Measurements from ENCODE around the gene KIRREL3. TPM values are rescaled to one million over a fixed set of nuclear protein-coding genes. Genes with fewer than 3 reads are reported as not detected.
A peak's percentile ranks its signal among the peaks of the same experiment; 100 is the strongest.

KIRREL3 gene
- total and polyA plus RNA-seq, 2 of the 4 experiments (the other 2 are of a cell fraction): 10.9 to 15.9 TPM

GRCh38 chr11:127003260-127003981, 2.9 kb upstream of the KIRREL3 start:
- Histone ChIP-seq H3K27ac (ENCODE audit: insufficient read depth, low read length) (no peak overlapping the region; the same call in 1 of the 2 replicates), H3K36me3 (ENCODE audit: control insufficient read depth, insufficient read depth, low read length) (no peaks in the 10 kb centered on the region), H4K5ac (ENCODE audit: low read depth, low read length) (no peak overlapping the region), H3K18ac (ENCODE audit: low read depth, low read length) (no peak overlapping the region), H3K4me3 (ENCODE audit: insufficient read depth, low read depth, low read length) (peak overlapping the region; percentile 41), H3K14ac (replicated peaks; ENCODE audit: low read depth, low read length) (no peak overlapping the region), H3K27me3 (ENCODE audit: control insufficient read depth, insufficient read depth, low read length) (peaks cover 5% of the 10 kb centered on the region), H3K79me1 (ENCODE audit: low read depth in 1 of 2, low read length in 2 of 2) (peaks cover 16 to 25% of the 10 kb centered on the region in 2 experiments), H3K23ac (ENCODE audit: low read depth, low read length) (no peak overlapping the region), H4K8ac (ENCODE audit: low read depth in 2 of 2, low read length in 2 of 2) (no peak overlapping the region), H3K9me3 (ENCODE audit: control insufficient read depth, insufficient read depth, low read length) (no peaks in the 10 kb centered on the region), H2AFZ (replicated peaks; ENCODE audit: low read length, poor library complexity) (peak overlapping the region; percentile 86), H3K4me1 (ENCODE audit: control insufficient read depth, insufficient read depth, low read length) (peaks cover 13% of the 10 kb centered on the region), H2BK5ac (ENCODE audit: low read depth, low read length, poor library complexity, severe bottlenecking) (no peak overlapping the region), H2BK20ac (ENCODE audit: low read depth, low read length) (no peak overlapping the region), H2AK5ac (ENCODE audit: low read depth, low read length) (no peak overlapping the region), H3K9me1 (ENCODE audit: insufficient read depth, low read length) (0 out of 2 replicates have a peak, but pooled peaks cover under 1% of the 10 kb centered on the region), H3K4me2 (ENCODE audit: low read depth, low read length) (peak overlapping the region; percentile 64), H2BK120ac (ENCODE audit: low read depth, low read length) (peak overlapping the region; percentile 12), H3K4ac (ENCODE audit: low read depth, low read length) (peak overlapping the region; percentile 3; the same call in 1 of the 2 replicates), H4K91ac (ENCODE audit: insufficient read depth, low read depth, low read length) (no peak overlapping the region), H2AK9ac (replicated peaks; ENCODE audit: low read depth, low read length, poor library complexity) (peak overlapping the region; percentile 18), H2BK15ac (ENCODE audit: low read depth, low read length) (no peak overlapping the region), H4K20me1 (ENCODE audit: insufficient read depth, low read length) (no peaks in the 10 kb centered on the region), H3K9ac (ENCODE audit: low read depth, low read length) (peak overlapping the region; percentile 15; the same call in 1 of the 2 replicates), H3K56ac (ENCODE audit: extremely low read depth, insufficient read depth, low read length) (no peak overlapping the region)
- ChIA-PET CTCF (interaction anchor here (0.6 kb wide), 1 partner anchor 1172 kb away, joined by 3 read pairs; no protein-coding TSS in a partner anchor), POLR2A (ENCODE audit: unreplicated experiment) (interaction anchor here (0.6 kb wide), 1 partner anchor 347 kb away, joined by 6 read pairs; no protein-coding TSS in a partner anchor)
- BruUV-seq (replicated peaks): no TSS peak
- DNase-seq: peak; percentile 58
- WGBS, 2 experiments (ENCODE audit: extremely low coverage in 2 of 2, insufficient read length in 1 of 2): 4% methylated on average over 18 of the region's 62 CpGs; no CpG with 5 or more reads in 1 of the 2 experiments
- TF ChIP-seq CHD1 (IDR thresholded peaks at IDR 0.05; ENCODE audit: low read depth, low read length): no peak
- TF ChIP-seq SMC3 (IDR thresholded peaks at IDR 0.05; ENCODE audit: low read depth, low read length): peak; percentile 33
- TF ChIP-seq MAZ (IDR thresholded peaks at IDR 0.05; ENCODE audit: borderline replicate concordance, low read depth, low read length): peak; percentile 90
- no peak for TF ChIP-seq MAFK (IDR thresholded peaks at IDR 0.05; ENCODE audit: low read depth, low read length)
- TF ChIP-seq MXI1 (IDR thresholded peaks at IDR 0.05; ENCODE audit: borderline replicate concordance, low read depth, low read length): no peak
- no peak for TF ChIP-seq NFE2L2 (IDR thresholded peaks at IDR 0.05; ENCODE audit: low read depth, low read length)
- peak; percentile 9 for TF ChIP-seq CTCF (conservative IDR thresholded peaks at IDR 0.05; ENCODE audit: low read depth, low read length)
- TF ChIP-seq, protein P1, sequence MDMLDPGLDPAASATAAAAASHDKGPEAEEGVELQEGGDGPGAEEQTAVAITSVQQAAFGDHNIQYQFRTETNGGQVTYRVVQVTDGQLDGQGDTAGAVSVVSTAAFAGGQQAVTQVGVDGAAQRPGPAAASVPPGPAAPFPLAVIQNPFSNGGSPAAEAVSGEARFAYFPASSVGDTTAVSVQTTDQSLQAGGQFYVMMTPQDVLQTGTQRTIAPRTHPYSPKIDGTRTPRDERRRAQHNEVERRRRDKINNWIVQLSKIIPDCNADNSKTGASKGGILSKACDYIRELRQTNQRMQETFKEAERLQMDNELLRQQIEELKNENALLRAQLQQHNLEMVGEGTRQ (IDR thresholded peaks at IDR 0.05; ENCODE audit: low read depth, low read length): no peak
- peak; percentile 27 for TF ChIP-seq RAD21 (IDR thresholded peaks at IDR 0.05; ENCODE audit: low read length)
- dilution Hi-C loops (cut with HindIII; ENCODE audit: low sequenced_read_pairs, unreplicated experiment): no loop called here
- intact Hi-C loops (cut with micrococcal nuclease): no loop called here
- ATAC-seq (ENCODE audit: low read depth): peak; percentile 58
- in situ Hi-C loops (cut with MboI; ENCODE audit: low sequenced_read_pairs): no loop called here

Measured in IMR-90 (cell line).